Measurements from ENCODE around the gene ATR. TPM values are rescaled to one million over a fixed set of nuclear protein-coding genes. Genes with fewer than 3 reads are reported as not detected.
A peak's percentile ranks its signal among the peaks of the same experiment; 100 is the strongest.

Gene ATR
- polyA plus RNA-seq, 1 donor (not counting 4 experiments of a cell fraction or from before 2014, with no cell fraction given): 30.8 TPM

GRCh38 chr3:142577696-142578328 lies 721 bp downstream of the ATR start:
- no peaks in the 10 kb centered on the region for H3K9me1 ChIP-seq (ENCODE audit: control insufficient read depth, extremely low read depth, insufficient read depth, low read length)
- no peaks in the 10 kb centered on the region for H3K27me3 ChIP-seq (ENCODE audit: control insufficient read depth, extremely low read depth, insufficient read depth, low read length)
- FAIRE-seq: no peak
- H3K4me1 ChIP-seq (ENCODE audit: control insufficient read depth, extremely low read depth, insufficient read depth, low read length): peaks cover 16% of the 10 kb centered on the region
- TF ChIP-seq, protein P1, sequence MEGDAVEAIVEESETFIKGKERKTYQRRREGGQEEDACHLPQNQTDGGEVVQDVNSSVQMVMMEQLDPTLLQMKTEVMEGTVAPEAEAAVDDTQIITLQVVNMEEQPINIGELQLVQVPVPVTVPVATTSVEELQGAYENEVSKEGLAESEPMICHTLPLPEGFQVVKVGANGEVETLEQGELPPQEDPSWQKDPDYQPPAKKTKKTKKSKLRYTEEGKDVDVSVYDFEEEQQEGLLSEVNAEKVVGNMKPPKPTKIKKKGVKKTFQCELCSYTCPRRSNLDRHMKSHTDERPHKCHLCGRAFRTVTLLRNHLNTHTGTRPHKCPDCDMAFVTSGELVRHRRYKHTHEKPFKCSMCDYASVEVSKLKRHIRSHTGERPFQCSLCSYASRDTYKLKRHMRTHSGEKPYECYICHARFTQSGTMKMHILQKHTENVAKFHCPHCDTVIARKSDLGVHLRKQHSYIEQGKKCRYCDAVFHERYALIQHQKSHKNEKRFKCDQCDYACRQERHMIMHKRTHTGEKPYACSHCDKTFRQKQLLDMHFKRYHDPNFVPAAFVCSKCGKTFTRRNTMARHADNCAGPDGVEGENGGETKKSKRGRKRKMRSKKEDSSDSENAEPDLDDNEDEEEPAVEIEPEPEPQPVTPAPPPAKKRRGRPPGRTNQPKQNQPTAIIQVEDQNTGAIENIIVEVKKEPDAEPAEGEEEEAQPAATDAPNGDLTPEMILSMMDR (optimal IDR thresholded peaks at IDR 0.05 in 1 of 3, IDR thresholded peaks at IDR 0.05 in 1 of 3, conservative IDR thresholded peaks at IDR 0.05 in 1 of 3; ENCODE audit: extremely low read depth in 1 of 3, insufficient read depth in 2 of 3, low read length in 3 of 3): no peak
- no peak for TF ChIP-seq EZH2 (IDR thresholded peaks at IDR 0.05; ENCODE audit: low read length)
- no peaks in the 10 kb centered on the region for H3K9me3 ChIP-seq (ENCODE audit: control insufficient read depth, low read depth, low read length)
- H3K4me2 ChIP-seq (ENCODE audit: control insufficient read depth, extremely low read depth, insufficient read depth, low read depth, low read length): peak overlapping the region; percentile 97
- H3K27ac ChIP-seq (ENCODE audit: control insufficient read depth, insufficient read depth, low read length): peak overlapping the region; percentile 91
- H4K20me1 ChIP-seq (ENCODE audit: control insufficient read depth, extremely low read depth, insufficient read depth, low read length): no peaks in the 10 kb centered on the region
- DNase-seq (ENCODE audit: low read depth, low spot score): no peak
- H3K9ac ChIP-seq (ENCODE audit: control insufficient read depth, extremely low read depth, insufficient read depth, low read length): peak overlapping the region; percentile 86
- dilution Hi-C loops (cut with MboI; ENCODE audit: extremely low pct_ligation_motif_present, low sequenced_read_pairs): no loop called here
- peak overlapping the region; percentile 88 to 91 (median 90) for H3K4me3 ChIP-seq (ENCODE audit: control insufficient read depth in 2 of 3, extremely low read depth in 1 of 3, insufficient read depth in 2 of 3, low read depth in 1 of 3, low read length in 3 of 3)
- peaks cover 54% of the 10 kb centered on the region for H3K79me2 ChIP-seq (ENCODE audit: control insufficient read depth, insufficient read depth, low read length)
- H3K36me3 ChIP-seq (ENCODE audit: control insufficient read depth in 2 of 2, extremely low read depth in 1 of 2, insufficient read depth in 2 of 2, low read length in 2 of 2): no peaks in the 10 kb centered on the region
- peak overlapping the region; percentile 94 for H2AFZ ChIP-seq (ENCODE audit: control insufficient read depth, low read length)

GRCh38 chr3:142576792-142577191 lies 1.7 kb downstream of the ATR start:
- no peak overlapping the region for H2AFZ ChIP-seq (ENCODE audit: control insufficient read depth, low read length)
- H3K27me3 ChIP-seq (ENCODE audit: control insufficient read depth, extremely low read depth, insufficient read depth, low read length): no peaks in the 10 kb centered on the region
- FAIRE-seq (no peak), DNase-seq (ENCODE audit: low read depth, low spot score) (no peak)
- peaks cover 57% of the 10 kb centered on the region for H3K79me2 ChIP-seq (ENCODE audit: control insufficient read depth, insufficient read depth, low read length)
- H3K27ac ChIP-seq (ENCODE audit: control insufficient read depth, insufficient read depth, low read length): no peak overlapping the region
- no peaks in the 10 kb centered on the region for H3K9me1 ChIP-seq (ENCODE audit: control insufficient read depth, extremely low read depth, insufficient read depth, low read length)
- H4K20me1 ChIP-seq (ENCODE audit: control insufficient read depth, extremely low read depth, insufficient read depth, low read length): no peaks in the 10 kb centered on the region
- peak overlapping the region; percentile 97 for H3K4me2 ChIP-seq (ENCODE audit: control insufficient read depth, extremely low read depth, insufficient read depth, low read depth, low read length)
- H3K4me3 ChIP-seq (ENCODE audit: control insufficient read depth in 2 of 3, extremely low read depth in 1 of 3, insufficient read depth in 2 of 3, low read depth in 1 of 3, low read length in 3 of 3): no peak overlapping the region
- H3K4me1 ChIP-seq (ENCODE audit: control insufficient read depth, extremely low read depth, insufficient read depth, low read length): peaks cover 16% of the 10 kb centered on the region
- no peak overlapping the region for H3K9ac ChIP-seq (ENCODE audit: control insufficient read depth, extremely low read depth, insufficient read depth, low read length)
- H3K9me3 ChIP-seq (ENCODE audit: control insufficient read depth, low read depth, low read length): no peaks in the 10 kb centered on the region
- TF ChIP-seq EZH2 (IDR thresholded peaks at IDR 0.05; ENCODE audit: low read length): no peak
- TF ChIP-seq, protein P1 (optimal IDR thresholded peaks at IDR 0.05 in 1 of 3, IDR thresholded peaks at IDR 0.05 in 1 of 3, conservative IDR thresholded peaks at IDR 0.05 in 1 of 3; ENCODE audit: extremely low read depth in 1 of 3, insufficient read depth in 2 of 3, low read length in 3 of 3): no peak
- dilution Hi-C loops (cut with MboI; ENCODE audit: extremely low pct_ligation_motif_present, low sequenced_read_pairs): no loop called here
- no peaks in the 10 kb centered on the region for H3K36me3 ChIP-seq (ENCODE audit: control insufficient read depth in 2 of 2, extremely low read depth in 1 of 2, insufficient read depth in 2 of 2, low read length in 2 of 2)
